GM19099 (cell line): ENCODE data around the gene LHFPL2.

ENCODE experiments used
- POLR2A ChIP-seq: IDR thresholded peaks from 3 replicates; pipeline ENCODE4 v1.6.1; 2011; ENCODE audit warnings: low read depth; ENCODE audit not compliant: insufficient read length; ENCODE audit errors: extremely low read depth

Gene LHFPL2

GRCh38 chr5:78669331-78669730, 20.8 kb upstream of the LHFPL2 start:
- no peak for TF ChIP-seq POLR2A

- no peak for TF ChIP-seq POLR2A
Measured at GRCh38 chr5:78667461-78668103, 19.0 kb upstream of the LHFPL2 start.

GRCh38 chr5:78666041-78666444, 17.5 kb upstream of the LHFPL2 start:
- no peak for TF ChIP-seq POLR2A

GRCh38 chr5:78665534-78665933, 17.0 kb upstream of the LHFPL2 start:
- TF ChIP-seq POLR2A = no peak

- TF ChIP-seq POLR2A = no peak
Measured at GRCh38 chr5:78662323-78662722, 13.8 kb upstream of the LHFPL2 start.

GRCh38 chr5:78661691-78662090, 13.1 kb upstream of the LHFPL2 start:
- no peak for TF ChIP-seq POLR2A

- TF ChIP-seq POLR2A = no peak
Measured at GRCh38 chr5:78661044-78661443, 12.5 kb upstream of the LHFPL2 start.

GRCh38 chr5:78660401-78660800, 11.8 kb upstream of the LHFPL2 start:
- no peak for TF ChIP-seq POLR2A

- TF ChIP-seq POLR2A = no peak
Measured at GRCh38 chr5:78659714-78660113, 11.1 kb upstream of the LHFPL2 start.

- no peak for TF ChIP-seq POLR2A
Measured at GRCh38 chr5:78659114-78659513, 10.5 kb upstream of the LHFPL2 start.

- no peak for TF ChIP-seq POLR2A
Measured at GRCh38 chr5:78657201-78657600, 8.6 kb upstream of the LHFPL2 start.

GRCh38 chr5:78655746-78656290, 7.2 kb upstream of the LHFPL2 start:
- TF ChIP-seq POLR2A = no peak

- TF ChIP-seq POLR2A = no peak
Measured at GRCh38 chr5:78654386-78654785, 5.8 kb upstream of the LHFPL2 start.

- no peak for TF ChIP-seq POLR2A
Measured at GRCh38 chr5:78653681-78654366, 5.3 kb upstream of the LHFPL2 start.

- TF ChIP-seq POLR2A = no peak
Measured at GRCh38 chr5:78653031-78653430, 4.5 kb upstream of the LHFPL2 start.

- TF ChIP-seq POLR2A = no peak
Measured at GRCh38 chr5:78651468-78651867, 2.9 kb upstream of the LHFPL2 start.
